Muscle of arm (tissue), 12 donors: Measurements from ENCODE around the gene SEC61B. TPM values are rescaled to one million over a fixed set of nuclear protein-coding genes. Genes with fewer than 3 reads are reported as not detected.
"Not testable (repeated sequence)": the region's sequence is repeated elsewhere in the genome, so short reads cannot be mapped to it uniquely, and the experiment has no call there.

Experiments used
- DNase-seq: peaks from one replicate; pipeline ENCODE4 v3.0.0-alpha.2; 2013
- polyA plus RNA-seq, 12 donors: library from polyadenylated mRNA; unstranded; fragments of 120-200 nt; gene quantifications; one replicate each; pipeline ENCODE4 v1.2.1, GENCODE V29; 2013; ENCODE audit not compliant: insufficient read length in 12 of 12

SEC61B gene
- polyA plus RNA-seq, 12 donors: 64.0 to 244 (median 85.0) TPM; not detected in 1

DNA sequence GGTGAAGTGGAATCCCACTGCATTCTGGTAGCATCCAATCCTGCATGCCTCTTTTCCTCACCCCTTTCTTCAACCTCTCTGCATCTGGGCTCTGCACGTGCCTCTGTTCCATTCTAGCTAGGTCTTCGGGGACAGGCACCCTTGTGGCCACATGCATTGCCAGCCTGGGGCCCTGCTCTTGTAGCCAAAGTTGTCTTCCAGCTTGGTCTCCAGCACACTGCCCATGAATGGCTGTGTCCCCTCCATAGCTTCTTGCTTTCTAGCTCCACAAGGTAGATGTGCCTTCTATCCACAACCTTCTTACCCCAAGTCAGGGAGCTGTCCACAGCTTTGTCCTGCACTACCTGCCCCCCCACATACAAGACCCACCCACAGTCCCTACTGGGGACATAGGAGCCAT, 32.9 kb upstream of the SEC61B start:
- no peak for DNase-seq

DNA sequence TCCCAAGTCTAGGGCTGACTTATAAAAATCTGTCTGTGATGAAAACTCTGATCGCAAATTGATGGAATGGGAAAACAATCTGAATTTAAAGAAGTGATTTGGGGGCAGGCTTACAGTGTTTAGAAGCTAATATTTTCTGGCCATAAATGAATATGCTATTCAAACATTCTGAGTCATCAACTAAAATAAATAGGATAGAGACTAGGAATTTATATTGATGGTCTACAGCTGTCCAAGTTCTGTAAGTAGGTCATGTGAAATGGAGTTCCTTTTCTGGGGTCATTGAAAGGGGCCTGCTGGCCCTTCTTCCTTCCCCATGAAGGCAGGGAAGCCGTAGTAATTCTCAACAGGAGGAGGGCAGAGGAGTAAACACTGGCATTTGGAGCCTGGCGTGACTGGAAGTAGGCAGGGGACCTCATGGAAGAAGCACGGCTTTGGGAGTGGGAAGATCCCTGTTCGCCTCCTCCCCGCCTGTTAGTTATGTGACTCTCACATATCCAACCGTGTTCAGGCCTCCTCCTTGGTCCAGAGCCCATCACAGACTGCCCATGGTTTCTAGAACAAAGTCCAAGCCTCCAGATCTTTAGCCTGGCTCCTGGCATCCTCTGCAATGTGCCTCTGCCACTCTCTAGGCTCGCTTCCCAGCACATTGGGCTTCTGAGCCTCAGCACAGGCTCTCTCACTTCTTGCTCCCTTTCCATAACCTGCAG, 32.0 kb upstream of the SEC61B start:
- DNase-seq: no peak

DNA sequence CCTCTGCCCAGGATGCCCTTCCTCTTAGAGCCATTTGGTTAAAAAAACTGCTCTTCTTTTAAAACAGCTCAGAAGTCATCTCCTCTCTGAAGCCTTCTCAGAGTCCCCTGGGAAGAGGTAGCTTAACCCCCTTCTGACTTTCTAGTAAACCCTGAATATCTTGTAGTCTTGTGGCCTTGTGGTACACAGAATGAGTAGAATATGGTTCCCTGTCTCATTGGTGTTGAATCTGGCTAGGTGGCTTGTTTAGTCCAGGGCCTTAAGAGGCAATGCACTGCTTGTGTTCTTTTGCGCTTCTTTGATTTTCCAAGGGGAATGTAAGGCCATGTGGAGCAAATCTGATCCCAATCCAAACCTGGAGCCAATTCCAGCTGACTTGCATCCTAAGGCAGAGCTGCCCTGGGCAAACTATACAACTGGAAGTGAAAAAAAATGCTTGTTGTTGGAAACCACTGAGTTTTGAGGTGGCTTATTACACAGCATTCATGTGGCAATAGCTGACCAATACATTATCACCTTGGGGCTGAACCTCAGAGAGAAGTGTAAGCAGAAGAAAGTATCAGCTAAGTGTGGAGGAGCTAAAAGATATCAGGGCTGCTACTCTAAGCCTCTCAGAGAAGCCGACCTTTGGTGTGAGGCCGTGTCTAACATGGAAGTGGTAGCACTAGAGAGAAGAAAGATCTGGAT, 31.3 kb upstream of the SEC61B start:
- no peak for DNase-seq

DNA sequence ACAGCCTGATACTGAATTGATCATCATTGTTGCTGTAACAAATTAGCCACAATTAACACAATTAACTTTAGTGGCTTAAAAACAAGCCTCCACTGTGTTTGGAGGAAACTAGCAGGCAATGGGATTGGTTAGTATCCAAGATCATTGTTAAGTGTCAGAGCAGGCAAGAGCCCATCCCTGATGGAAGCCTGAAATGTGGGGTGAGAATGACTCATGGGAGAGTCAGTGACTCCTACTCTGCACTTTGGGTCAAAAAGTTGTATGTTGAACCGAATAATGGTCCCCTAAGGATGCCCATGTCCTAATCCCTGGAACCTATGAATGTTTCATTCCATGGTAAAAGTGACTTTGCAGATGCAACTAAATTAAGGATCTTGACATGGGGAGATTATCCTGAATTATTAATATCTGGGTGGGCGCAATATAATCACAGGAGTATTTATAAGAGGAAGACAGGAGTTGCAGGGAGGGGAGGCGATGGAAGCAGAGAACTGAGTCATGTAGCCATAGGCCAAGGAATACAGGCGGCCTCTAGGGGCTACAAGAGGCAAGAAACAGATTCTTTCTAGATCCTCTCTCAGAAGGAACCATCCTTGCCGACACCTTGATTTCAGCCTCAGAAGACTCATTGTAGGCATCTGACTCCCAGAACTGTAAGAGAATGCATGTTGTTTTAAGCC, 29.2 kb upstream of the SEC61B start:
- no peak for DNase-seq

DNA sequence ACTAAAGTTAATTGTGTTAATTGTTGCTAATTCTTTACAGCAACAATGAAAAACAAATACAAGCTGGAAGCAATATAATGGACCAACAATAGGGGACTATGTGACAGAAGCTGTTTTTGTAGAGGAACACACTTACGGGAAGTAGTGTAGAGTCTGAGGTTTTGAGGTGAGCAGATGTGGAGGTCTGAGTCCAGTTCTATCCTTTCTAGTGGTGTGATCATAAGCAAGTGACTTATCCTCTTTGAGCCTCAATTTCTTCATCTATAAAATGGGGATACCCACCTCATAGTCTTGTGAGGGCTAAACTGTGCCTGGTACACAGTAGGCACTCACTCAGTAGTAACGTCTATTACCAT, 28.6 kb upstream of the SEC61B start:
- DNase-seq: no peak

DNA sequence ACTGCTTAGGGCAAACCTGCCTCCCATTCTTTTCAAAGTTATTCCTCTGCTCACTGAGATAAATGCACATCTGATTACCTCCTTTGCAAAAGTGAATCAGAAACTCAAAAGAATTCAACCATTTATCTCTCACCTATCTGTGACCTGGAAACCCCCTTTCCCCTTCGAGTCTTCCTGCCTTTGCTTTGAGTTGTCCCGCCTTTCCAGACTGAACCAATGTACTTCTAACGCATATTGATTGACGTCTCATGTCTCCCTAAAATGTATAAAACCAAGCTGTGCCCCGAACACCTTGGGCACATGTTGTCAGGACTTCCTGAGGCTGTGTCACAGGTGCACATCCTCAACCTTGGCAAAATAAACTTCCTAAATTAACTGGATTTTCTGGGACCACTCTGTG, 25.6 kb upstream of the SEC61B start:
- not testable (repeated sequence) for DNase-seq

DNA sequence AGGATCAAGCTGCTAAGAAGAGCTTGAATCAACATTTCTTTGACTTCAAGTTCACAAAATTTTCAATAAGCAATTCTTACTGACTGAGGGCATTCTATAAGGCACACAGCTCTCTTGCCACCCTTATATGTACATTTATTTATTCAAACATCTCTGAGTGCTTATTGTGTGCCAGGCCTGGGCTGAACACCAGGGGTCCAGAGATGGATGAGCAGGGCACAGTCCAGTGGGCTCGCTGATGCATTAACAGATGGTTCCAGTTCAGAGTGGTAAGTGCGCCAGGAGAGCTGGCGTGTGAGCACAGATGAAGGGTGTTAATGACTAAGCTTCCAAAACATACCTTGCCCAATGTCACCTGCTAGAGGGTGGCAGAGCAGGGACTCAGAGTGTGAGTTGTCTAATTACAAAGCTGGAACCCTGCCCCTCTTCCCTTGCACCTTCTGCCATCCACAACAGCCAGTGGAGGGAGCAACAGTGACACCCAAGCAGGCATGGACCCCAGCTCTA, 24.9 kb upstream of the SEC61B start:
- no peak for DNase-seq

DNA sequence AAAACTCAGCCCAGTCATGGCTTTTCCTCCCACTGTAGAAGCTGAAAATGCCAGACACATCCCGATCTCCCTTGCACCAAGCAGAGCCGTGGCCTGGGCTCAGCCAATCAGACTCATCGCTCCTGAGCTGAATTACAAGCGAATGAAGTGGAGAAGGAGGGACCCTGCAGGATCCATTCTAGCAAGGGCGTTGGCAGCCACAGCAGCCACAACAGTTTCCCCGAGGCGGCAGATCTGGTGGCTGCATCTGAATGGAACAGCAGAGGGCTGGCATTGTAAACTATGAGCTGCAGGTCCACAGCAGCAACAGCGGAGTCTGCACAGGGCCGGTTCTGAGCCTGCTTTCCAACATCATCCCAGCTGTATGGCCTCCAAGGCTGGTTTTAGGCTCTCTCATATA, 24.1 kb upstream of the SEC61B start:
- no peak for DNase-seq

DNA sequence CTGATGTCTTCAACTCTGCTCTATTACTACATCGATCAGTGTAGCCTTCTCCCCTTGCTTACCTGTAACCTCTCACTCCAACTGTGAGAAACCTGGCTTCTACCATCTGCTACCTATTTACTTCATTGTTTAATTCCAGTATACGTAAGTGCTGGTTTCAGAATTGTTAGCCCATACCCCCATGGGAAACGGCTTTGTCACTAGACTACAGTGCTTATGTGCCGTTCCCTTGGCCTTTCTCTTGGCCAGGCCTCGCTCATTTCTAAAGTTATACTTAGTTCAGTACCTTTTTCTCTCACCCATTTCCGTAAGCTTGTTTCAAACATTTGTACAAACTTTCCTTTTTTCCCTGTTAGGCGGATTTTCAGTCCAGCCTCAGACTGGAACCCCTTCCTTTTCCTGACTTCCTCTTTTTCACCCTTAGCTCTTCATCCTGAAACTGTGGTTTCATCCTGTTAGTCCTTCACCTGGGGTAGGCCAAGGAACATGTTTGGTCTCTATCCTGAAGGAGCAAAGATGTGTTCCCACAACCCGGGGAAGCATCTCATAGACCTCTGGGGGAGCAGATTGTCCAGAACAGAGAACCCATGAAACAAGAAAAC, 22.0 kb upstream of the SEC61B start:
- DNase-seq: no peak

DNA sequence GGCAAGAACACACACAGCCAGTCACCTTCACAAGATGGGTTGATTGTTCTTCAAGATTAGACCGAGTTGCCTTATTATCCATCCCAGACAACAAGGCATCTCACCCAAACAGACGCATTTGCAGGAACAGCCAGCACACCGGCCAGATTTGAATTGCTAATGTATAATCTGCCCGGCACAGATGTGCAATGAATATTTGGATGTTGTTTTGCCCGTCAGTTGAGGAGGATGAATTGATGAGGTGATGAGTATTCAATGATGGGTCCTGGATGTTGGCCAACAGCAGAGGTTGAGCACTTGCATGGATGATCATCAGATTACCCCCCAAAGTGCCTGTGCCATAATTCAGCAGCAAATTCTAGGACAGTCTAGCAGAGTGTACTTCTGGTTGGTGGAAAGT, 20.5 kb upstream of the SEC61B start:
- no peak for DNase-seq

DNA sequence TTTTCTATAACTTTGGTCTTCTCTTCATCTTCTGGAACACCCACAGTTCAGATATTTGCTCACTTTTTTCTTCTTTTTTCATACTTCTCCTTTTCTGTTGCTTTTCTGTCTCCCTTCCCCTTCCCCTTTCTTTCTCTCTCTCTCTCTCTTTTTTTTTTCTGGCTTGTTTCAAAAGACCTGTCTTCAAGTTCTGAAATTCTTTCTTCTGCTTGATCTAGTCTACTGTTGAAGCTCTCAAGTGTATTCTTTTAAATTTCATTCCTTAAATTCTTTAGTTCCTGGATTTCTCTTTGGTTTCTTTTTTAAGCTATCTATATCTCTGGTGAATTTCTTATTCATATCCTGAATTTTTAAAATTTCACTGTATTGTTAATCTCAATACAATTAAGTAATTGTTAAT, 11.5 kb upstream of the SEC61B start:
- no peak for DNase-seq

DNA sequence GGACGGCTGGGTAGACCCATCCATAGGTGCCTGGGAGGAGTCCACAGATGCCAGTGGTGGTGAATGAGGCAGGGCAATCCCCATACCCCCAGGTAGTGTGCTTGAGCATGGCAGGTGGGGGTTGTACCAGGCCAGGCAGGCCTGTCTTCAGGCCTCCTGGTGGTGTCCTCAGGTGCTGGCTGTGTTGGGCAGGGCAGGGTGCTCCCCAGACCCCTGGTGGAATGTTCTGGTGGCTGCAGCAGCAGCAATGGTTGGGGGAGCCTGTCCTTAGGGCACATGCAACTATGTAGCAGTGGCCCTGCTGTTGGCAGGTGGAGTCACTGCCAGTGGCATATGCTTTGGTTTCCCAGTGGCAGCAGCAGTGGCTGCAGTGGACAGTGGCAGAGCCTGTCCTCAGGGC, 10.3 kb upstream of the SEC61B start:
- no peak for DNase-seq

DNA sequence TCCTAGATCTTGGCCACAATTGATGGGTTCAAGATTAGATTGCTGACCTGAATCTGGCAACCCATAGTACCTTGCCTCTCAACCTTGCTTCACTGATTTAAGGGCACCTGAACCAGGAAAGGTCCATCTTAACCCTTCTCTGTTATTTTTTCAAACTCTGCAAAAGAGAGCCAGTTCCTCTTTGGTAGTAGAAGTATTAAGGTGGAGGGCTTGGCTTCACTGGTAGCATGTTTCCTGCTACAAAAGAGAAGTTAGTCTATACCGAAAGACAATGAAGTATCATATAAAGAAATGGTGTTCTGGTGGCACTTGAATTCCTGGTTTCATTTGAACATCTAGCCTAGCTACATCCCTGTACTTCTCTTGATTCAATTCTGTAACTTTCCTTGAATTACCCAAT, 8.9 kb upstream of the SEC61B start:
- DNase-seq: no peak

DNA sequence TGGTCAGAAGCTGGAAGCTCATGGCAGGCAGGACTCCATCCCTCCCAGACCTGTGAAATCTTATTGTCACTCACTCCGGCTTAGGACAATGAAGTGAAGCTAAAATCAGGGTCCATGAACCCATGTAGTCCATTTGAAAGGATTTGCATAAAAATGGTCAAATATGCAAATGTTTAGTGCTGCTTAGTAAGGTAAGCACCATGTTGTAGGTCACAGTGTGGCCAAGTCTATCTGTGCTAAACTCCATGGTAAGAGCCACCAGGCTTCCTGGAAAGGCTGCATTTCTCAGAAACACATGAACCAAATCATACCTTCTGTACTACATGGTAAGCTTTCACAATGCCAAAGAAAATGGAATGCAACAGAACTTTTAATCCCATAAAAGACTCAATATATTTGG, 6.0 kb upstream of the SEC61B start:
- no peak for DNase-seq

DNA sequence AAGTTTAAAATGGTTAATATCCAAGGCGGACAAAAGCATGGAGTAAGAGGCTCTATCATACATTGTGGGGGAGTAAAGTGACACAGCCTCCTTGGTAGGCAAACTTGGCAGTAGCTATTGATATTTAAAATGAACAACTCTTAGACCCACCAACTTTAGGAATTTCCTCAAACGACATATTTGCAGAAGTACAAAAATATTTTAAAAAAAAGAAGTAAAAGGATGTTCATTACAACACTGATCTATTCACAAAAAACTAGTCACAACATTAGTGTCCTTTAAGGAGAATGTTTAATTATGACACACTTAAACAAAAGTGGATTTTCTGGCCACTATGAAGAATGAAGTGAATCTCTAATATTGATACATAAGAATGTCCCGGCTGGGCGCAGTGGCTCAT, 2.1 kb upstream of the SEC61B start:
- DNase-seq: no peak

DNA sequence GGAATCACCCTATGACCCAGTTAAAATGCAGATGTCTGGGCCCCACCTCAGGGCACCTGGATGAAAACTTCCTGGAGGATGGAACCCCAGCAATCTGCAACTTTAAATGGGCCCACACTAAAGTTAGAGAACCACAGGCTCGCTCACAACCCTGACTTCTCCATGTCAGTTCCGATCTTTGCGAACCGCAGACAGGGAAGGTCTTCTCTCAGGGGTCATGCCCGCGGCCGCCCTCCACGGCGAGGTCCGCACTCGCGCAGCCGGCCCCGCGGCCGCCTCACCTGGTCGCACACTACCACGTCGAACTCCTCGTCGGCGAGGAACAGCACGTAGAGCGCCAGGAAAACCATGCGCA, 839 bp upstream of the SEC61B start:
- DNase-seq: no peak

DNA sequence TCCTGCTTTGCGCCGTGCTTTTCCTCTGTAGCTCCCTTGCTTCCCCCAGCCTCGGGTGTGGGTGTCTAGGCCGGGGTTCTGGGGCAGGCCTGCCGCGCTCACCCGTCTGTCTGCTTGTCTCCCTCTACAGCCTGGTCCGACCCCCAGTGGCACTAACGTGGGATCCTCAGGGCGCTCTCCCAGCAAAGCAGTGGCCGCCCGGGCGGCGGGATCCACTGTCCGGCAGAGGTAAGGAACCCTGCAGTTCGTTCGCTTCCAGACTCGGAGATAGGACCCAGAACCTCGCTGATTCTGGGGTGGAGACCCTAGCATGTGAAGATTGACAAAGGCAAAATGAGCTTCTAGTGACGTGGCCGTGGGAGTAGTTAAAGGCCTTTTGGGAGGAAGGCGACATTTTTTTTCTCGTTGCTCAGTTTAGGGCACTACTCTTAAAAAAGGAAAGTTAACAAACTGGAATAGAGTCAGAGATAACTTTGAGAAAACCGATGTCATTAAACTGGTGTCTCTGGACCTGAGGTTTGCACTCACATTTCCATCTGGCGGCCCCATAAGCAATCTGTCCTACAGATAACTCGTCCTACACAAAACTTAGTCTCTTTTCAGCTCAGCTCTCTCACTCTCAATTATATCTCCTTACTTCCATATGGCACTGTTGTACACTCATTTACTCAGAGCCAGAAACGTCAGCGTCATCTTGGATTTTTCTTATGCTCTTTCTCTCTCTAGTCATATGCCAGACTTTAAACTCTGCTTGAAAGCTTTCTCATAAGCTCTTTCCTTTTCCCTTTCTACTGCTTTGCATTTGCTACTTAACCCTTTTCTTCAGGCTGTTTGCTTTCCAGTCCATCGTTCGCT, 561 bp downstream of the SEC61B start:
- no peak for DNase-seq

DNA sequence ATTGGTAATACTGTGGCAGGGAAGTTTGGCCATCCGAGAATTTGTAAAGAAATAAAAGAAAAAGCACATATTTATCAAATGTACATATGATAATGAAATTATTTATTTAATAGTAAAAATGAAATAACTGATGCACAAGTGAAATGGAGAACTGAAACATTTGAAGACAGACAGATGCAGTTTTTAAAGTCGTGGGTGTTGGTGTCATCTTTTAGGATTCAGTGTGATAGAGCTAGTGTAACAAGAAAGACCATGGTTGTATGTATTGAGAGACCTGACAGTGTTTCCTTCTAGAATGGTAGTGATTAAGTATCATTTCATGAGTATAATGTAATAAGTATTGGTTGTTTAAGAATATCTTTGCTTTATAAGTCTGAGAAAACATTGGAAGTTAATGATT, 2.4 kb downstream of the SEC61B start:
- no peak for DNase-seq

DNA sequence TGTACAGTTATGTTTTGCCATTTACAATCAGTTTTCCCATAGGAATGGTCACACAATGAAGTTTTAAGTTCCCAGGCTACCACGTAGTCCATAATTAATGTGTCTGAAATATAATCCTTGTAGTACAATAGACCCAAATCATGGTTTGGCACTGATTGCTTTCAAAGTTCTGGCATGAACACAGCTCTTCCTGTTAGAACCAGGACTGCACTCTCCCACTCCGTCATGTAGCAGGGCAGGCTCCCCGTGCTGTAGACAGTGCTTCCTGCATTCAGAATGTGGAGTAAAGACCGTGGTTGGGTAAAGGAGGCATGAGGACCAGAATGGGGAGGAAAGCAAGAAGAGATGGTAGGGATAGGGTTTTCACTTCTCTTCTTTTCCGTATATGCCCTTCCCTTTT, 4.0 kb downstream of the SEC61B start:
- no peak for DNase-seq

DNA sequence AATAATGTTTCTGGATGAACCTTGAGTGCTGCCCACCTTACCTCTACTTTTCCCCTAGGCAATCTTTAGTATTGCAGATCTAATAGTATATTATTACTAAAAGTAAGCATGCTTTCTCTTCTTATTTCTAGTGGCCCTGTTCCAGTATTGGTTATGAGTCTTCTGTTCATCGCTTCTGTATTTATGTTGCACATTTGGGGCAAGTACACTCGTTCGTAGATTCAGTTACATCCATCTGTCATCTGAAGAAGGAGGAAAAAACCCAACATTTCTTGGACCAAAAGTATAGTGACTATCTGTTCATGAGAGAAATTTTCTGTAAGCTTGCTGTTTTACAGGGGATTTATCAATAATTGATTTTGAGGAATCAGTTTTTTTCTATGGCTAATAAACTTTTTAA, 8.1 kb downstream of the SEC61B start:
- no peak for DNase-seq

DNA sequence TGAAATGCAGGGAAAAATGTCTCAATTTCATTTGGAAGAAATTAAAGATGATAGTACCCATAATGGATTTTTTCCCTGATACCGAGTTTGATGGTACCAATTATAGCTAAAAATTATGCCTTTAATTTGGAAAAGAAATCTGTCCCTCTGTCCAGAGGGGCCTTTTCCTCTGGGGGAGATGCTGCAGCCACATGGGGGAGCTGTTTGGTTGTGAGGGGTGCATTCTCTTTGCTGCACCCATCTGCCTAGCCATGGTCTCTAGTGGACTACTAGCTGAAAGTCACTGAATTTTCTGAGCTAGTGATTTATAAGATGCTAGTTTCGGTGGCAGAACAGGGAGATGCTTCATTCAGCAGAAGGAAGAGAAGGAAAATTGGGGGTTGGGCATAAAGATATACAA, 9.6 kb downstream of the SEC61B start:
- DNase-seq: no peak

DNA sequence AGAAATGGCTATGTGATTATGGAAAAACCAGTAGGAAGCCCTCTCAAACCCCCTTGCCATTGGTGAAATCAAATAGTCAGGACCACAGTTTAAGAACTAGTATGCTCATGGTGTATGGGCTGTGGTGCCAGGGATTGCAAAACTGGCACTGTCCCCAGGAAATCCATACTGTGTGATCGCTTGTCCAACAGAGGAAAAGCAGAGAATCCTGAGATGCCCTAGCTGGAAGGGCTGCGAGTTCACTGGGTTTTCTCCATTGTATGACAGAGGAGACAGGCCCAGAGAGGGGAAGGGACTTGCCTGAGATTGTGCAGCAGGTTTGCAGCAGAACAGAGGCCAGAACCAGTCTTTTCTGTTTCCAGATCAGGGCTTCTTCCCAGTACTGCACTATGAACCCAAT, 12.5 kb downstream of the SEC61B start:
- DNase-seq: no peak
